Tibial artery (tissue), 4 donors: ENCODE measurements around the gene IPO13.
A peak's percentile ranks its signal among the peaks of the same experiment; 100 is the strongest.

Experiments
- DNase-seq, 2 donors: peaks; one replicate each; pipeline ENCODE4 v3.0.0-alpha.2; 2019
- H3K27ac ChIP-seq, 2 donors: fragments of 200-600 bp; sonication (generic) in 1 of 2; 1 replicate in 1 of 2; 2 replicates in 1 of 2; pipeline ENCODE4 v1.5.1; 2018 to 2019; ENCODE audit warnings: mild to moderate bottlenecking in 1 of 2
- H3K27me3 ChIP-seq, 2 donors: fragments of 200-600 bp; sonication (generic) in 1 of 2; one replicate each; pipeline versions ENCODE4 v1.5.1 to v1.6.0; 2016 to 2019
- H3K36me3 ChIP-seq, 3 donors: fragments of 200-600 bp; sonication (generic) in 2 of 3; one replicate each; pipeline ENCODE4 v1.5.1; 2016 to 2019; ENCODE audit warnings: mild to moderate bottlenecking in 2 of 3
- H3K4me1 ChIP-seq, 4 donors: fragments of 200-600 bp; sonication (generic) in 2 of 4; 1 replicate in 3 of 4; 2 replicates in 1 of 4; pipeline ENCODE4 v1.5.1; 2016 to 2019
- H3K4me3 ChIP-seq, 2 donors: fragments of 200-600 bp; sonication (generic) in 1 of 2; 1 replicate in 1 of 2; 2 replicates in 1 of 2; pipeline ENCODE4 v1.5.1; 2018 to 2019; ENCODE audit warnings: mild to moderate bottlenecking in 2 of 2
- H3K9me3 ChIP-seq, 3 donors: fragments of 200-600 bp; sonication (generic) in 1 of 3; one replicate each; pipeline ENCODE4 v1.5.1; 2016 to 2019
- CTCF ChIP-seq, 2 experiments: fragments of 200-600 bp in 1 of 2; fragments of 450-650 bp in 1 of 2; IDR thresholded peaks; one replicate each; pipeline ENCODE4 v1.5.1; 2017 to 2019; ENCODE audit warnings: antibody characterized with exemption in 2 of 2, mild to moderate bottlenecking in 1 of 2, moderate library complexity in 1 of 2
- intact Hi-C: fragments of 100-400 bp; cut with DNase I; formaldehyde crosslinking; loops from one replicate; pipeline ENCODE4 v1.15.0; 2023; ENCODE audit warnings: low total_unique reads

The IPO13 gene

GRCh38 chr1:43987159-43987902 lies 40.6 kb downstream of the IPO13 start:
- intact Hi-C loops: no loop called here
- H3K9me3 ChIP-seq: no peaks in the 10 kb centered on the region
- no peak overlapping the region for H3K4me3 ChIP-seq
- H3K4me1 ChIP-seq: peaks cover 7 to 16% (median 12%) of the 10 kb centered on the region in 4 donors
- TF ChIP-seq CTCF (IDR thresholded peaks at IDR 0.05): no peak
- H3K36me3 ChIP-seq: peaks cover 0 to 26% (median 6%) of the 10 kb centered on the region in 3 donors
- no peak overlapping the region for H3K27ac ChIP-seq
- DNase-seq: no peak
- H3K27me3 ChIP-seq: no peaks in the 10 kb centered on the region

GRCh38 chr1:43990271-43991199 lies 43.8 kb downstream of the IPO13 start:
- H3K4me1 ChIP-seq: peaks cover 7 to 16% (median 12%) of the 10 kb centered on the region in 4 donors
- intact Hi-C loops: no loop called here
- no peak for TF ChIP-seq CTCF (IDR thresholded peaks at IDR 0.05)
- H3K27me3 ChIP-seq: no peaks in the 10 kb centered on the region
- H3K27ac ChIP-seq: peak overlapping the region; percentile 69 to 79
- H3K36me3 ChIP-seq: peaks cover 0 to 7% (median 0%) of the 10 kb centered on the region in 3 donors
- no peaks in the 10 kb centered on the region for H3K9me3 ChIP-seq
- no peak for DNase-seq
- peak overlapping the region; percentile 64 to 66 for H3K4me3 ChIP-seq

- intact Hi-C loops: no loop called here
- no peak for TF ChIP-seq CTCF (IDR thresholded peaks at IDR 0.05)
- H3K27ac ChIP-seq: peak overlapping the region; percentile 69 to 79
- H3K9me3 ChIP-seq: no peaks in the 10 kb centered on the region
- peaks cover 0 to under 1% (median 0%) of the 10 kb centered on the region in 3 donors for H3K36me3 ChIP-seq
- peaks cover 7 to 16% (median 13%) of the 10 kb centered on the region in 4 donors for H3K4me1 ChIP-seq
- no peaks in the 10 kb centered on the region for H3K27me3 ChIP-seq
- H3K4me3 ChIP-seq: peak overlapping the region; percentile 64 to 66
- DNase-seq: no peak
Measured at GRCh38 chr1:43991200-43991475, 44.4 kb downstream of the IPO13 start.

GRCh38 chr1:43991476-43992231 lies 44.9 kb downstream of the IPO13 start, which contains the start of gene CCDC24:
TSS of gene CCDC24 (plus strand) at chr1:43991599. CDS start at chr1:43991879, 280 bp downstream.
- H3K36me3 ChIP-seq: no peaks in the 10 kb centered on the region
- H3K4me3 ChIP-seq: peak within 1 kb of the TSS; percentile 64 to 66
- no peak for TF ChIP-seq CTCF (IDR thresholded peaks at IDR 0.05)
- no peaks in the 10 kb centered on the region for H3K9me3 ChIP-seq
- intact Hi-C loops: no loop called here
- peak; percentile 86 to 95 for DNase-seq
- peaks cover 7 to 22% (median 13%) of the 10 kb centered on the region in 4 donors for H3K4me1 ChIP-seq
- peak within 1 kb of the TSS; percentile 69 to 79 for H3K27ac ChIP-seq
- no peaks in the 10 kb centered on the region for H3K27me3 ChIP-seq

GRCh38 chr1:43992232-43992995 lies 45.7 kb downstream of the IPO13 start:
- no peak for DNase-seq
- Histone ChIP-seq H3K36me3 (no peaks in the 10 kb centered on the region), H3K4me3 (peak overlapping the region; percentile 64 to 66), H3K4me1 (peaks cover 7 to 23% (median 13%) of the 10 kb centered on the region in 4 donors), H3K27me3 (no peaks in the 10 kb centered on the region), H3K9me3 (no peaks in the 10 kb centered on the region), H3K27ac (peak overlapping the region; percentile 69 to 79)
- intact Hi-C loops: no loop called here
- no peak for TF ChIP-seq CTCF (IDR thresholded peaks at IDR 0.05)
